ENCODE measurements around the gene ZNF563.
A peak's percentile ranks its signal among the peaks of the same experiment; 100 is the strongest.
"Not testable (repeated sequence)": the region's sequence is repeated elsewhere in the genome, so short reads cannot be mapped to it uniquely, and the experiment has no call there.

Gene ZNF563

DNA sequence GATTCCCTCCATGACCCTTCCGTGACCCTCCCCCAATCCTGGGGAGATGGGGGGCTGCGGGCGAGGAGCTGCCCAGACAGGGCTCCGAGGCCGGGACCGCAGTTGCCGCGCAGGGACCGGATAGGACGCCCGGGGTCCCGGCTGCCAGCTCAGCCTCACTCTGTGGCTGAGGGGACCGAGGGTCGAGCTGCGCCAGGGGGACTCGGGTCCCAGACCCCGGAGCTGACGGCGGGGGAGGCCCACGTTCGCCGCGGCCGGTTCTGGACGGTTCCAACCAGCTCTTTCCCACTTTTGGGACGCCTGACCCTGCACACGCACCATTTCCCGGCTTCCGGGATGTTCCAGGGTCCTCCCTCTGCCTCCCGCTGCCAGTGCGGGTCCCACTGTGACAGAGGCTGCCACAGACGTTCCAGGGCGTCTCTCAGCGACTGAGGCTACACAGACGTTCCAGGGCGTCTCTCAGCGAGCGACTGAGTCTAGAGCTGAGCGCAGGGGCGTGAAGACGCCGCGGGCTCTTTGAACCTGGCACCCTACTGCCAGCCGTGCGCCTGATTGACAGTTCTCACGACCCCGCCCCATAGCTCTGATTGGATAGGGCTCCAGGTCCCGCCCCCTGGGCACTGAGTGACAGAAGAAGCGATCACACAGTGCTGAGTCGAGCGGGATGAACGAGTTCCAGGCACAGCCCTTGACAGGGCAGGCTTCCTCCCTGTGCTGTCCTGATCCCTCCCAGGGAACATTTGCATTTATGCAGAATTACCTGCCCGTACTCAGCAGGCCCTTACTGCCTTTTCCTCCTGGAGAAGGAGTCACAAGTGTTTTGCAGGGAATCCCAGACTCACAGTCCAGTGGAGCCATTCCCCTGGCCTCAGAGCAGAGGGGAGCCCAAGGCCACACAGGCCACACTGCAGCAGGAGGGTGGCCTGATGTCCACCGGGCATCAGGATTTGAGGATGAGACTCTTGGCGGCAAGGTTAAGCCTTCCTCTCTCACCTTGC is at the start of gene ZNF563:
Gene ZNF563 (minus strand): TSS at position 472 of the 998 bp plus-strand sequence. CDS start 151 bp downstream, at position 321.
- peak; percentile 94 for DNase-seq

DNA sequence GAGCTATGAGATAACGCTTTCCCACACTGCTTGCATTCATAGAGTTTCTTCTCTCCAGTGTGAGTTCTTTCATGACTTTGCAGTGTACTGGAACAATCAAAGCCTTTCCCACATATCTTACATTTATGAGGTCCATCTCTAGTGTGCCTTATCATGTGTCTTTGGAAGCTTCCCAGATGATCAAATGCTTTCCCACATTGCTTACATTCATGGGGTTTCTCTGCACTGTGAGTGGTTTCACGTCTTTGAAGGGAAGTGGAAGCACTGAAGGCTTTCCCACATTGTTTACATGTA is 47.0 kb upstream of the ZNF563 start:
- no peak for DNase-seq

DNA sequence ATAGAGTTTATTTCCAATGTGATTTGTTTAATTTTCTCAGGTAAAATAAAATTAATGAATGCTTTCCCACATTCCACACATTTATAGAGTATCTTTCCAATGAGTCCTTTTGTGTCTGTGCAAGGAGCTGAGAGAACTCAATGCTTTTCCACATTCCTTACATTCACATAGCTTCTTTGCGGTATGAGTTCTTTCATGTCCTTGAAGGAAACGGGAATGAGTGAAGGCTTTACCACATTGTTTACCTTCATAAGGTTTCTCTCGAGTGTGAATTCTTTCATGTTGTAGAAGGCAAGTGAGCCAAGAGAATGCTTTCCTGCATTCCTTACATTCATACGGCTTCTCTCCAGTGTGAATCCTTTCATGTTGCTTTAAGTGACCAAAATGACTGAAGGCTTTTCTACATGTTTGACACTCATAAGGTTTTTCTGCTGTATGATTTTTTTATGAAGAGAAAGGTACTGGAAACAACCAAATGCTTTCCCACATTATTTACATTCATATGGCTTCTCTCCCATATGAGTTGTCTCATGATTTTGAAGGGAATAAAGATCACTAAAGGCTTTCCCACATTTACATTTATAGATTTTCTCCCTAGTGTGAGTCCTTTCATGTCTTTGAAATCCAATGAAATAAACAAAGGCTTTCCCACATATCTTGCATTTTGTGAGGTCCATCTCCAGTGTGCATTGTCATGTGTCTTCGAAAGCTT is 46.5 kb upstream of the ZNF563 start:
- no peak for DNase-seq

DNA sequence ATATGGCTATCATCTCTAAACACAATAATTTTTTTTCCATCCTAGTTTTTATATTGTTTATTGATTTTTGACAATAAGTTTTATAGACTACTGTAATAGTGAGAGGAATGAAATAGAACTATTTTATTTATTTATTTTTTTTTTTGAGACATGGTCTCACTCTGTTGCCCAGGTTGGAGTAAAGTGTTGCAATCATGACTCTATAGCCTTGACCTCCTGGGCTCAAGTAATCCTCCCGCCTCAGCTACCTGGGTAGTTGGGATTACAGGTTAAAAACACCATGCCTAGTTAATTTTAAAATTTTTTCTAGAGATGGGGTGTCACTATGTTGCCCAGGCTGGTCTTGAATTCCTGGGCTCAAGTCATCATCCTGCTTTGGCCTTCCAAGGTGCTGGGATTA is 40.6 kb upstream of the ZNF563 start:
- DNase-seq: no peak

DNA sequence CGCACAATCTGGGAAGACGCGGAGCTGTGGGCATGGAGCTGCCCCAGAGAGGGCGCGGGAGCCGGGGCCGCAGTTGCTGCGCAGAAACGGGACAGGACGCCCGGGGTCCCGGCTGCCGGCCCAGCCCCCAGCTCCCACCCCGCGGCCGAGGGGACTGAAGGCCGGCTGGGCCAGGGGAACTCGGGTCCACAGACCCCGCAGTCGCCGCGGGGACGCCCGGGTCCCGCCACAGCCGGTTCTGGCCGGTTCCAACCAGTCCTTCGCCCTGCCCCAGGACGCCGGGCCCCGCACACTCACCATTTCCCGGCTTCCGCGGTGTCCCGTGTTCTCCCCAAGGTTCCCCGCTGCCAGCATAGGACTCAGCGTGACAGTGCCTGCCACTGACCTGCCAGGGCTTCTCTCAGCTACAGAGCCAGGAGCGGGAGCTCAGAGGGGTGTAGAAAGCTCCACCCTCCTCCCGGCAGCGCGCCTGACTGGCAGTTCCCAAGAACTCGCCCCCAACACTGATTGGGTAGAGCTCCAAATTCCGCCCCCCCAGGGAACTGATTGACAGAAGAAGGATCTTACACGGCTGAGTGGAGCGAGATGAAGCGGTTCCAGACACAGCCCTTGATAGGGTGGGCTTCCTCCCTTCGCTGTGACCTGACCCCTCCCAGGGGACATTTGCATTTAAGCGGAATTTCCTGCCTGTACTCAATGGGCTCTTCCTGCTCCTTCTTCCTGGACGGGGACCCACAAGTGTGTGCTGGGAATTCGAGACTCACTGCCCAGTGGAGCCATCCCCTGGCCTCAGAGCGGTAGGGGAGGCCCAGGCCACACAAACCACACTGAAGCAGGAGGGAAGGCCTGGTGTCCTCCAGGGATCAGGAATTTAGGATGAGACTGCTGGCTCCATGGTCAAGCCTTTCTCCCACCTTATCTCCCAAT is 32.1 kb upstream of the ZNF563 start, which contains the start of gene ZNF442:
Gene ZNF442 (minus strand): TSS at position 448 of the 927 bp plus-strand sequence. CDS start 2,052 bp downstream, outside the sequence.
- peak; percentile 94 for DNase-seq

DNA sequence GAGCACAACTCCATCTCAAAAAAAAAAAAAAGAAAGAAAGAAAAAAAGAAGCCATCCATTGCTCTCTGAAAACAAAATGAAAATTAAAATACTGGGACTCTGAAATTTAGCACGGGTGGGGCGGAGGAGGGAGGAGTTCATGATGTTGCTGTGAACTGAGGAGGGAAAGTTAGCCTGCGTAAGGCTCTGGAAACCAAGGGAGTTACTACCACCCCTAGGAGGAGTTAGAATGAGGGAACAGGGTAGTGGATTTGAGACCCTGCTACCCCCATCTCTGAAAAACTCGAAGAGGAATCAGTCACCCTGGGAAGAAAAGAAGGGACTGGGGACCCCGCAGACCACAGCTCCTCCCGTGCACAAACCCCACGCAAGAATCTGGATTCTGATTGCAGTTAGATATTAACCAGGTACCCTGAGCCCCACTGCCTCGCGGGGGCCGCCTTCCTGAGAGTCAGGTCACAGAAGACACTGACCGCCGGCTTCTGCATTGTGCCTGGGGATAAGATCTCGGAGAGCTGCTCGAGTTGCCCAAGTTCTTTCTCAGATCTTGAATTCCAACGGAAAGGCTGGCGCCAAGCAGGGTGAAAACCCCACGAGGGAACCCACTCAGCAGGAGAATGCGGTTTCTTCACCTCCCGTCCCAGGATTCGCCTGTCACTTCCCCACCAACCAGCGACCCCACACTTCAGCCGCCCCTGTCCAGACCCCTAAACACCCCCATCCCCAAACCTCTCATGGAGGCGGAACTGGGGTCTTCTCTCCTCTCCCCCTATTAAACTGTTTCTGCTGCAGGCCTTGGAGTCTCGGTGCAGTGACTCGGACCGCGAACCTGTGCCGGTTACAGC is 31.2 kb upstream of the ZNF563 start:
- DNase-seq: no peak

DNA sequence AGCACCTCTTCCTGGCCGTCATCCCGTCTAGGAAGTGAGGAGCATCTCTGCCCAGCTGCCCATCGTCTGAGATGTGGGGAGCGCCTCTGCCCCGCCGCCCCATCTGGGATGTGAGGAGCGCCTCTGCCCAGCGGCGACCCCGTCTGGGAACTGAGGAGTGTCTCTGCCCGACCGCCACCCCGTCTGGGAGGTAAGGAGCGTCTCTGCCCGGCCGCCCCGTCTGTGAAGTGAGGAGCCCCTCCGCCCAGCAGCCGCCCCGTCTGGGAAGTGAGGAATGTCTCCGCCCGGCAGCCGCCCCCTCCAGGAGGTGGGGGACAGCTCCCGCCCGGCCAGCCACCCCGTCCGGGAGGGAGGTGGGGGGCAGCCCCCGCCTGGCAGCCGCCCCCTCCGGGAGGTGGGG is 28.8 kb upstream of the ZNF563 start:
- DNase-seq: not testable (repeated sequence)

DNA sequence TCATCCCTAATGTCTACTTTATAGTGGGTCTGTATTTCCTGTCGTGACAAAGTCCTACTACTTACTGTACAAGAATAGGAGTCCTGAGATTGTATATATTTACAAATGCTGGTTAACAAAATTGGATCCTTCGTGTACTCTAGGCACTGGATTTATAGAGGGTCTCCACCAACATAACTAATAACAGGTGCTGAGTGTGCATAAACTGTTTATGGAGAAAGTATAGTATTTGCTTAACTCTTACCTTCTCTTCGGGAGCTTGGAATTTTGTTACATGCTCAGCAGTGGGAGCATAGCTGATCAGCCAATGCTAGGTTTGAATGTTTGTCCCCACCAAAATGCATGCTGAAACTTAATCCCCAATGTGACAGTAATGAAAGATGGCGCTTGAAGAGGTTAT is 19.9 kb upstream of the ZNF563 start:
- no peak for DNase-seq

DNA sequence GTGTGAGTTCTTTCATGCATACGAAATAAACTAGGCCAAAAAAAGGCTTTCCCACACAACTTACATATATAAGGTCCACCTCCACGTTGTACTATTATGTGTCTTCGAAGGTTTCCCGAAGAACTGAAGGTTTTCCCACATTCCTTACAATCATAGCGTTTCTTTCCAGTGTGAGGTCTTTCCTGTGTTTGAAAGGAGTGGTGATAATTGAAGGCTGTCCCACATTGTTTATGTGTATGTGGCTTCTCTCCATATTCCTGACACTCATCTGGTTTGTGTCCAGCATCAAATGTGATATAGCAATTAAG is 17.4 kb upstream of the ZNF563 start:
- DNase-seq: no peak

DNA sequence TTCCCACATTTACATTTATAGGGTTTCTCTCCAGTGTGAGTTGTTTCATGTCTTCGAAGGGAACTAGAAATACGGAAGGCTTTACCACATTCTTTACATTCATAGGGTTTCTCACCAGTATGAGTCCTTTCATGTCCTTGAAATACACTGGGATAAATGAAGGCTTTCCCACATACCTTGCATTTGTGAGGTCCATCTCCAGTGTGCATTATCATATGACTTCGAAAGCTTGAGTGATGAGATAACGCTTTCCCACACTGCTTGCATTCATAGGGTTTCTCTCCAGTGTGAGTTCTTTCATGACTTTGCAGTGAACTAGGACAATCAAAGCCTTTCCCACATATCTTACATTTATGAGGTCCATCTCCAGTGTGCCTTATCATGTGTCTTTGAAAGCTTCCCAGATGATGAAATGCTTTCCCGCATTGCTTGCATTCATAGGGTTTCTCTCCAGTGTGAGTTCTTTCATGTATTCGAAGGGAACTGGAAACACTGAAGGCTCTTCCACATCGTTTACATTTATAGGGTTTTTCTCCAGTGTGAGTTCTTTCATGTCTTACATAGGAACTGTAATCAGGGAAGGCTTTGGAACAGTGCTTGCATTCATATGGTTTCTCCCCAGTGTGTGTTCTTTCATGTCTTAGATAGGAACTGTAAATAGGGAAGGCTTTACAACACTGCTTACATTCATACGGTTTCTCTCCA is 16.9 kb upstream of the ZNF563 start:
- DNase-seq: no peak

DNA sequence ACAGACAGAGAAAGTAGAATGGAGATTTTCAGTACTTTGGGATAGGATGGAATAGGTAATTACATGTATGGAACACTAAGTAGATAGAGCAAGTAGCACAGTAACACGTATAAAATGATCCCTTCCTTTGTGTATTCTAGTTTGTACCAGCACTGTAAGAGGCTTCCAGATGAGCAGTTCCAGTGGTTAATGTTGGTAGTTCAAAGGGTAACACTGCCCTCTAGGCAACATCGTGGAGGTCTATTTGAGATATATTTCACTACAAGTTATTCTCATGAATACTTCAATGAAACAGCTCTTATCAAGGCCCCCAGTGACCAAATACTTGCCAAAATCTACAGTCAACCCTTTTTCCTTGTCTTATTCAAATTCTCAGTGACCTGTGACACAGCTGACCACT is 13.5 kb upstream of the ZNF563 start:
- DNase-seq: no peak

DNA sequence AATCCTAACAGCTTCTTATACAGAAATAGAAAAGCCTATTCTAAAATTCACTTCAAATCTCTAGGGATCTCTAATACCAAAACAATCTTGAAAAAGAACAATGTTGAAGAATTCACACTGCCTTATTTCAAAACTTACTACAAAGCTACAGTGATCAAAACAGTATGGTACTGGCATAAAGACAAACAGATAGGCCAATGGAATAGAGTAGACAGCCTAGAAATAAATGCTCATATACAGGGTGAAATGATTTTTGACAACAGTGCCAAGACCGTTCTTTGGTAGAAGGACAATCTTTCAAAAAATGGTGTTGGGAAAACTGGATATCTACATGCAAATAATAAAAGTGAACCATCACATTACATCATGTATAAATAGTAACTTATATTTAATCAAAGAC is 11.8 kb upstream of the ZNF563 start:
- no peak for DNase-seq

DNA sequence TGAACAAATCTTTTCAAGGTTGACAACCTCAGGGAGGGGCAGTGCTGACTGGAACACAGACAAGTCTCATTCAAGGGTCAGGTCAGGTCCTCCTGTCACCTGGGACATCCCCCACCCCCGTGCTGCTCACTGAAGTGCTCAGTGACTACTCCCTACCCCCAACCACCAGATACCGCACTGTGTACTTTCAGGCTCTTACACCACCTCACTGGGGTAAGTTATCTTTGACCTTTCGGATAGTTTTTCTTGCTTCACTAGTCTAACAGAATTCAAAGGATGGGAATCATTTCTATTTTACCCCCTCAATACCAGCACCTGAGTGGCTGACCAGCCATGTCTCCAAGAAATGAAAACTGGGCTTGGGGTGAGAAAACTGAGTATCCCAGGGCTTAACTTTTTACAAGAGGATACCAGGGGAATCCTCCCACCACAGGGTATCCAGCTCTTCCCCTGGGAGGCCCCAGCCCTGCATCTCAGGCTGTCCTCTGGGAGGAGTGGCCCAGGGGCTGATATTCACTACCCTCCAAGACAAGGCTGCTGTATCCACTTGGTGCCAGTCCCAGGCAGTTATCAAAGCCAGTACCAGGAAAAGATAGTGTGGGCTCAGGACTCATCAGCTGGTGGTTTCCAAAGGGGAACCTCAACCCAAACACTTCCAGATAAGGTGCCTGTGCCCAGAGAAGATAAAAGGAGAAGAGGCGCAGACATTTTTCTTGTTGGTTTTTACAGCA is 2.1 kb downstream of the ZNF563 start:
- peak; percentile 8 for DNase-seq

DNA sequence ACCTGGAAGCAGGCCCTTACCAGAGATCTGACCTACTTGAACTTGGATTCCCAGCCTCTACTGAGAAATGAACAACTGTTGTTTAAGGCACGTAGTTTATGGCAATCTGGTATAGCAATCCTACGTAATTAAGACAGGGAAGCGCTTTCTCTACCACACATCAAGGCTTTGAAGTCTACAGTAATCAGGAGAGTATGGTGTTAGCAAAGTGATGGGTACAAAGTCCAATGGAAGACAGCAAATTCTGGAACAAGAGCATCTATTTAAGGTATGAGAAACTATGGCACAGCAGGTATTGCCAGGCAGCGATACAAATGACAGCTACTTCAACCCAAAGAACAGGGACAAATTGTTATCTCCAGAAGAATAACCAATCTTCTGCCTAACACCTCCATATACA is 3.1 kb downstream of the ZNF563 start:
- DNase-seq: no peak

DNA sequence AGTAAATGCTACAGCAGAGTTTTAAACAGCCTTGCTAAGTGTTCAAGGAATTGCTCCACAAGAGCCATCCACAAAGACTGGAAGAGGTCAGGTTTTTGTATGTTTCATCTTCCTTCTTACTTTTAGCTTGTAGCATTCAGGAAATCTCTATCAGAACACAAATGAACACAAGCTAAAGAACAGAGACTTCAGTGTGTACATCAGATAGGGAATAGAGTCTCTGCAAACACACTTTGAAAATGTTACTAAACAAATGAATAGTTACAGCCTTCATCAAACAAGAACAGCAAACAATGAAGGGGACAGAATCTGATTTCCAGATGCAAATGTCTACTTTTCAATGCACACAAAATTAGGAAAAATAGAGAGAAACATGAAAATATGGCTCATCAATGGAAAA is 7.7 kb downstream of the ZNF563 start:
- no peak for DNase-seq

DNA sequence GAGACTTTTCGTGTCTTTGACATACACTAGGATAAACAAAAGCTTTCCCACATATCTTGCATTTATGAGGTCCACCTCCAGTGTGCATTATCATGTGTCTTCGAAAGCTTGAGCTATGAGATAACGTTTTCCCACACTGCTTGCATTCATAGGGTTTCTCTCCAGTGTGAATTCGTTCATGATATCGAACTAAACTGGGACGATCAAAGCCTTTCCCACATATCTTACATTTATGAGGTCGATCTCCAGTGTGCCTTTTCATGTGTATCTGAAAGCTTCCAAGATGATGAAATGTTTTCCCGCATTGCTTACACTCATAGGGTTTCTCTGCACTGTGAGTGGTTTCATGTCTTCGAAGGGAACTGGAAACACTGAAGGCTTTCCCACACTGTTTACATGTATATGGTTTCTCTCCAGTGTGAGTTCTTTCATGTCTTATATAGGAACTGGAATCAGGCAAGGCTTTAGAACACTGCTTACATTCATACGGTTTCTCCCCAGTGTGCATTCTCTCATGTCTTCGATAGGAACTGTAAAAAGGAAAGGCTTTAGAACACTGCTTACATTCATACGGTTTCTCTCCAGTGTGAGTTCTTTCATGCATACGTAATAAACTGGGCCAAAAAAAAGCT is 14.5 kb downstream of the ZNF563 start:
- no peak for DNase-seq

DNA sequence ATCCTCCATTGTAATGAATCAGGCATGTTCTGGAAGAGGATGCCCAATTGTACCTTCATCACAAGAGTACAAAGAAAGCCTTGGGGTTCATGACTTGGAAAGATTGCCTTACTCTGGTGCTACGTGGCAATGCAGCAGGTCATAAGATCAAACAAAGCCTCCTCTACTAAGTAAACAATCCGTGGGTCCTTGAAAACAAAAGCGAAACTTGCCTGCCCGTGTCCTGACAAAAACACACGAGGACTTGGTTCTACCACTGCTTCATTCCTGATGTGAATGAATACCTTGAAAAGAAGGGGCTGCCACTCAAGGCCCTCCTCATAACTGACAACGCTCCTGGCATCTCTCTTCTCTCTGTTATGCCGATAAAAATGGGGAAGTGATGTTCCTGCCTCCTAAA is 18.9 kb downstream of the ZNF563 start:
- no peak for DNase-seq

DNA sequence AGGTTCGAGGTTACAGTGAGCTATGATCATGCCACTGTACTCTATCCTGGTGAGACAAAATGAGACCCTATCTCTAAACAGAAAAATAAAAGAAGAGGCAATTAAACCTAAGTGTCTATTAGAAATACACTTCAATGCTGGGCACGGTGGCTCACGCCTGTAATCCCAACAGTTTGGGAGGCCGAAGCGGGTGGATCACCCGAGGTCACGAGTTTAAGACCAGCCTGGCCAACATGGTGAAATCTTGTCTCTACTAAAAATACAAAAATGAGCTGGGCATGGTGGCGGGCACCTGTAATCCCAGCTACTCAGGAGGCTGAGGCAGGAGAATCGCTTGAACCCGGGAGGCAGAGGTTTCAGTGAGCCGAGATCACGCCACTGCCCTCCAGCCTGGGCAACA is 24.5 kb downstream of the ZNF563 start:
- DNase-seq: not testable (repeated sequence)

DNA sequence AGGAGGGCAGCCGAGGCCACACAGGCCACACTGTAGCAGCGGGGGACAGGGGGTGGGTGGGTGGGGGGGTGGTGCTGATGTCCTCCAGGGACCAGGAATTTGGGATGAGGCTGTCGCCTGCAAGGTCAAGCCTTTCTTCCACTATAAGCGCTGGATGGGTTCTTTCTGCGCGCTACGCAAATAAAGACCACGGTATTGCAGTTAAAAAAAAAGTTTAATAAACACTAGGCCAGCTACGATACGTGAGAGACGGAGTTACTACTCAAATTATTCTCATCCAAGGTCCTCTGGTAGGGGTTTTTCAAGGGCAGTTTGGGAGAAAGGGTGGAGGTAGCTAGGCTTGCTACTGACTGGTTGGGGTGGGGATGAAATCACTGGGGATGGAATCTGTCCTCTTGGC is 38.2 kb downstream of the ZNF563 start:
- DNase-seq: no peak
